MCF 10A (cell line): Measurements from ENCODE around the gene ZBED5. TPM values are rescaled to one million over a fixed set of nuclear protein-coding genes. Genes with fewer than 3 reads are reported as not detected.
A peak's percentile ranks its signal among the peaks of the same experiment; 100 is the strongest.

Experiments
- BruUV-seq: library from RNA; stranded (reverse); fragments of 400-500 nt; replicated peaks from 2 replicates; lab custom pipeline; 2021; lab: Mats Ljungman, UMichigan
- CTCF ChIA-PET: fragments of 300-600 bp; sonication (Branson Sonifier 250); formaldehyde crosslinking; extraction: SDS; loops from one replicate; lab custom pipeline; 2021; ENCODE audit warnings: antibody characterized with exemption, inconsistent platforms; lab: Yijun Ruan, JAX
- POLR2A ChIA-PET: fragments of 300-600, 350-650 bp; sonication (Branson Sonifier 250); formaldehyde crosslinking; extraction: SDS; loops from one replicate; lab custom pipeline; 2020; ENCODE audit warnings: antibody characterized with exemption, inconsistent platforms; lab: Yijun Ruan, JAX
- DNase-seq: peaks from one replicate; pipeline ENCODE4 v3.0.0-alpha.2; 2018; ENCODE audit not compliant: unreplicated experiment
- H3K27ac Mint-ChIP-seq: one replicate; pipeline ENCODE4 v1.8.0; 2022; ENCODE audit warnings: mild to moderate bottlenecking, low read depth, mixed read lengths; ENCODE audit not compliant: unreplicated experiment
- H3K27me3 Mint-ChIP-seq: one replicate; pipeline ENCODE4 v1.8.0; 2022; ENCODE audit warnings: mixed read lengths; ENCODE audit not compliant: insufficient read depth, unreplicated experiment
- H3K36me3 Mint-ChIP-seq: one replicate; pipeline ENCODE4 v1.8.0; 2022; ENCODE audit warnings: mild to moderate bottlenecking, moderate library complexity, mixed read lengths; ENCODE audit not compliant: insufficient read depth, unreplicated experiment
- H3K4me1 Mint-ChIP-seq: one replicate; pipeline ENCODE4 v1.8.0; 2022; ENCODE audit warnings: mixed read lengths; ENCODE audit not compliant: insufficient read depth, unreplicated experiment
- H3K4me3 Mint-ChIP-seq: one replicate; pipeline ENCODE4 v1.8.0; 2022; ENCODE audit warnings: mild to moderate bottlenecking, moderate library complexity, mixed read lengths; ENCODE audit not compliant: unreplicated experiment
- H3K9me3 Mint-ChIP-seq: one replicate; pipeline ENCODE4 v1.8.0; 2022; ENCODE audit warnings: mixed read lengths; ENCODE audit not compliant: unreplicated experiment
- intact Hi-C: fragments of 100-400 bp; cut with micrococcal nuclease; formaldehyde crosslinking; loops from 2 replicates; pipeline ENCODE4 v1.14.1; 2022
- total RNA-seq: library from RNA; stranded (reverse); gene quantifications from 2 replicates; pipeline ENCODE4 v1.2.3, GENCODE V29; 2022
- TF ChIP-seq, protein P1 (sequence below): fragments of 200-600 bp; IDR thresholded peaks from one replicate; pipeline ENCODE4 v1.8.0; 2022; ENCODE audit warnings: antibody characterized with exemption, mild to moderate bottlenecking; ENCODE audit not compliant: unreplicated experiment

ZBED5 gene
- total RNA-seq, 1 experiment from 2014 or later = 38.9 TPM

DNA sequence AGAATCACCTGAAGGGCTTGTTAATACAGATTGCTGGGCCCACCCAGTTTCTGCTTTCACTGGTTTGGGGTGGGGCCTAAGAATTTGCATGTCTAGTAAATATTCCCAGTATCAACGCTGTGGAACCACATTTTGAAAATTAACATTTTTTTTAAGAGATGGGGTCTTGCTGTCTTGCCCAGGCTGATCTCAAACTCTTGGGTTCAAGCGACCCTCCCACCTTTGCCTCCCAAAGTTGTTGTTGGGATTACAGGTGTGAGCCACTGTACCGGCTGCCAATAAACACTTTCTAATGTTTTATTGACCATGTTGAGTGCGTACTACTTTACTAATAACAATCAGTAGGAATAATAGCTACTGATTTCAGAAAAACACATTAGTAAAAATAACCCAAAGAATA, 51.6 kb downstream of the ZBED5 start:
- TF ChIP-seq, protein P1, sequence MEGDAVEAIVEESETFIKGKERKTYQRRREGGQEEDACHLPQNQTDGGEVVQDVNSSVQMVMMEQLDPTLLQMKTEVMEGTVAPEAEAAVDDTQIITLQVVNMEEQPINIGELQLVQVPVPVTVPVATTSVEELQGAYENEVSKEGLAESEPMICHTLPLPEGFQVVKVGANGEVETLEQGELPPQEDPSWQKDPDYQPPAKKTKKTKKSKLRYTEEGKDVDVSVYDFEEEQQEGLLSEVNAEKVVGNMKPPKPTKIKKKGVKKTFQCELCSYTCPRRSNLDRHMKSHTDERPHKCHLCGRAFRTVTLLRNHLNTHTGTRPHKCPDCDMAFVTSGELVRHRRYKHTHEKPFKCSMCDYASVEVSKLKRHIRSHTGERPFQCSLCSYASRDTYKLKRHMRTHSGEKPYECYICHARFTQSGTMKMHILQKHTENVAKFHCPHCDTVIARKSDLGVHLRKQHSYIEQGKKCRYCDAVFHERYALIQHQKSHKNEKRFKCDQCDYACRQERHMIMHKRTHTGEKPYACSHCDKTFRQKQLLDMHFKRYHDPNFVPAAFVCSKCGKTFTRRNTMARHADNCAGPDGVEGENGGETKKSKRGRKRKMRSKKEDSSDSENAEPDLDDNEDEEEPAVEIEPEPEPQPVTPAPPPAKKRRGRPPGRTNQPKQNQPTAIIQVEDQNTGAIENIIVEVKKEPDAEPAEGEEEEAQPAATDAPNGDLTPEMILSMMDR = no peak
- BruUV-seq = no TSS peak
- DNase-seq = no peak
- Mint-ChIP-seq H3K27ac (no peak overlapping the region), H3K9me3 (no peaks in the 10 kb centered on the region), H3K4me3 (peak overlapping the region; percentile 89), H3K27me3 (no peaks in the 10 kb centered on the region), H3K4me1 (peaks cover 9% of the 10 kb centered on the region), H3K36me3 (peaks cover 78% of the 10 kb centered on the region)
- POLR2A ChIA-PET = interaction anchor here (0.6 to 3.3 kb wide), 5 partner anchors 10 to 331 kb away, joined by 4 to 18 read pairs (median 4); partner anchors contain the start of gene ZBED5
- intact Hi-C loops = no loop called here
- CTCF ChIA-PET = interaction anchor here (0.5 to 3.9 kb wide), 3 partner anchors 14 to 116 kb away, joined by 3 to 31 read pairs (median 4); no protein-coding TSS in a partner anchor

DNA sequence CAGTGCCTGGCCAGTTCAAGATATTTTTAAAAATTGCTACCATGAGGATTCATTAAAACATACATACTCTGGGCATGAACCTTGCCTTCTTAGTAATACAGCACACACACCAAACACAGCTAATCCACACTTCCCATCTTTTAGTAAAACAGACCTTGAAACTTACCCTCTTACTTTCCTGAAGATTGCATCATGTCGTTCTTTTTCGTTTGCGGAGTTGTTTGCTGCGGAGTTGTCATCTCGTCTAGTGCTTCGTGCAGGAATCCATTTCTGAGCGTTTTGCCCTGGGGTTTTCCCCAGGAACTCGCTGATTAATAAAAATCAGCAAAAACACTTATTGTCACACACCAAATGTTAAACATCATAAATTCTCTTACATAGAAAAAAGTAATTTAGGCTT, 52.1 kb downstream of the ZBED5 start:
- H3K4me1 Mint-ChIP-seq = peaks cover 9% of the 10 kb centered on the region
- ChIA-PET CTCF (interaction anchor here (1.4 to 3.9 kb wide), 2 partner anchors 13 to 35 kb away, joined by 4 to 31 read pairs; no protein-coding TSS in a partner anchor), POLR2A (interaction anchor here (0.6 to 3.3 kb wide), 5 partner anchors 8 to 128 kb away, joined by 3 to 18 read pairs (median 5); partner anchors contain the start of gene ZBED5)
- no peak overlapping the region for H3K27ac Mint-ChIP-seq
- peak overlapping the region; percentile 89 for H3K4me3 Mint-ChIP-seq
- intact Hi-C loops = no loop called here
- TF ChIP-seq, protein P1 = no peak
- H3K27me3 Mint-ChIP-seq = no peaks in the 10 kb centered on the region
- peaks cover 83% of the 10 kb centered on the region for H3K36me3 Mint-ChIP-seq
- BruUV-seq = no TSS peak
- DNase-seq = no peak
- no peaks in the 10 kb centered on the region for H3K9me3 Mint-ChIP-seq

DNA sequence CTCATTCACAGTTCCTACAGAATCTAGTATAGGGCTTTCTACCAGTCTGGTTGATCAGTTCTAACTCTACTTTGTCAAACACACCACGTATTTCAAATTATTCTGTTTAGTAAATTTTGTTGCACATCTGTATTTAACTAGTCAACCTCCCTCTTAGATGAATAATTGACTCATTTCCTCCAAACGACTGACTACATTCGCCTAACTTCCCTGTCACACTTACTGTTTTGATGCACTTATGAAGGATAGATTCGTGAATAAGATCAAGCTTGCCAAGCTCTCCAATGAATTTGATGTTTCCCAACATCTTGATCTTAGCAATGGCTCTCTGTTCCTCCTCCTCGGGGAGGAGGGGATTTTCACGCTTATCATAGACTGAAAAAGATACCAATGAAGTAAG, 54.2 kb downstream of the ZBED5 start:
- H3K36me3 Mint-ChIP-seq = peaks cover 98% of the 10 kb centered on the region
- POLR2A ChIA-PET = interaction anchor here (0.7 to 3.3 kb wide), 7 partner anchors 10 to 96 kb away, joined by 3 to 18 read pairs (median 3); partner anchors contain the start of genes CTR9 and ZBED5
- TF ChIP-seq, protein P1 = no peak
- H3K4me1 Mint-ChIP-seq = peaks cover 4% of the 10 kb centered on the region
- CTCF ChIA-PET = interaction anchor here (0.7 to 3.9 kb wide), 6 partner anchors 11 to 1041 kb away, joined by 3 to 31 read pairs (median 4); no protein-coding TSS in a partner anchor
- no TSS peak for BruUV-seq
- no peak for DNase-seq
- intact Hi-C loops = no loop called here
- no peaks in the 10 kb centered on the region for H3K27me3 Mint-ChIP-seq
- H3K9me3 Mint-ChIP-seq = no peaks in the 10 kb centered on the region
- H3K4me3 Mint-ChIP-seq = no peak overlapping the region
- H3K27ac Mint-ChIP-seq = no peak overlapping the region

Other genes with a start within 250 kb of the ZBED5 start
- 0.07 TPM in 1 of 2 replicates, not detected in the other for gene IRAG1, start 164.3 kb downstream of the ZBED5 start, total RNA-seq
- gene CTR9, start 106.8 kb downstream of the ZBED5 start, total RNA-seq = 25.8 and 28.8 TPM in 2 replicates
- gene EIF4G2, start 49.1 kb downstream of the ZBED5 start, total RNA-seq = 573 and 817 TPM in 2 replicates